ENCODE results near the gene SLC39A13. TPM values are rescaled to one million over a fixed set of nuclear protein-coding genes. Genes with fewer than 3 reads are reported as not detected.

Gene SLC39A13
- 25.8 and 29.2 TPM in 2 replicates for total RNA-seq (2021)
- long read RNA-seq, partial matches to known transcripts = 21 of 129 reads
- long read RNA-seq, other reads (novel, unspliced or antisense) = 107 of 129 reads

GRCh38 chr11:47407746-47408590 is at the start of gene SLC39A13:
Gene SLC39A13 (plus strand): TSS chr11:47408590. CDS start chr11:47410095, 1,505 bp downstream.
- no peak within 1 kb of the TSS for H4K5ac ChIP-seq (ENCODE audit: insufficient read length, low read depth, low read length)
- H2BK12ac ChIP-seq (ENCODE audit: insufficient read length, low read depth, low read length) = no peak within 1 kb of the TSS
- peak within 1 kb of the TSS; percentile 59 for H3K18ac ChIP-seq (ENCODE audit: insufficient read length, low read depth, low read length)
- no peak within 1 kb of the TSS; the same call in 1 of the 2 replicates for H3K14ac ChIP-seq (ENCODE audit: insufficient read depth, low read length)
- H3K79me2 ChIP-seq (ENCODE audit: insufficient read depth, low read length) = no peaks in the 10 kb centered on the region
- H3K4me2 ChIP-seq (ENCODE audit: insufficient read depth, insufficient read length, low read length) = peak within 1 kb of the TSS; percentile 85
- peak within 1 kb of the TSS; percentile 71 for H3K9ac ChIP-seq (ENCODE audit: extremely low read depth, insufficient read length, low read length)
- no peak within 1 kb of the TSS for H3K4ac ChIP-seq (ENCODE audit: low read depth, low read length)
- peak; percentile 88 for TF ChIP-seq CTCF (conservative IDR thresholded peaks at IDR 0.05)
- H3K4me1 Mint-ChIP-seq = peaks cover 15 to 34% of the 10 kb centered on the region in 2 experiments
- no peak within 1 kb of the TSS for H2BK5ac ChIP-seq (ENCODE audit: insufficient read length, low read length)
- no peak within 1 kb of the TSS for H3K56ac ChIP-seq (ENCODE audit: insufficient read length, low read depth, low read length)
- H3K9me3 ChIP-seq (ENCODE audit: control insufficient read depth, low read depth, low read length) = no peaks in the 10 kb centered on the region
- H3T11ph ChIP-seq (ENCODE audit: low read length) = no peak within 1 kb of the TSS
- H3K23ac ChIP-seq (ENCODE audit: insufficient read length, low read depth, low read length) = no peak within 1 kb of the TSS
- H3K27me3 Mint-ChIP-seq (ENCODE audit: low read depth) = no peaks in the 10 kb centered on the region
- WGBS (ENCODE audit: extremely low coverage, insufficient read length, low lambda C conversion rate) = no CpG with 5 or more reads among the region's 70 CpGs
- no peaks in the 10 kb centered on the region for H3K27me3 ChIP-seq (ENCODE audit: insufficient read depth, low read length)
- peak within 1 kb of the TSS; percentile 96 to 97 (median 97) for H3K27ac Mint-ChIP-seq
- H2BK15ac ChIP-seq (ENCODE audit: low read depth, low read length) = no peak within 1 kb of the TSS
- H3K27ac ChIP-seq (ENCODE audit: insufficient read length, low read depth, low read length) = peak within 1 kb of the TSS; percentile 1
- H2BK120ac ChIP-seq (ENCODE audit: low read depth, low read length, poor library complexity, severe bottlenecking) = no peak within 1 kb of the TSS
- H2AK5ac ChIP-seq (ENCODE audit: insufficient read length, low read length) = no peak within 1 kb of the TSS
- no peak within 1 kb of the TSS for H4K8ac ChIP-seq (replicated peaks; ENCODE audit: insufficient read length, low read depth, low read length)
- peaks cover 0 to 4% (median 2%) of the 10 kb centered on the region in 3 experiments; a peak in 2 of 7 replicates for H3K36me3 Mint-ChIP-seq (ENCODE audit: insufficient read depth in 1 of 3, low read depth in 3 of 3)
- H2AFZ ChIP-seq (ENCODE audit: low read length) = no peak within 1 kb of the TSS
- no peak within 1 kb of the TSS for H4K91ac ChIP-seq (ENCODE audit: insufficient read length, low read depth, low read length)
- H3K4me1 ChIP-seq (ENCODE audit: insufficient read depth, low read length) = 0 out of 2 replicates have a peak, but pooled peaks cover 2% of the 10 kb centered on the region
- no peaks in the 10 kb centered on the region for H4K20me1 ChIP-seq (ENCODE audit: control insufficient read depth, insufficient read depth, insufficient read length)
- peak; percentile 96 for DNase-seq
- H2BK20ac ChIP-seq (ENCODE audit: low read depth, low read length, poor library complexity, severe bottlenecking) = no peak within 1 kb of the TSS
- H3K9me3 Mint-ChIP-seq = no peaks in the 10 kb centered on the region; a peak in 1 of 5 replicates
- no peaks in the 10 kb centered on the region for H3K79me1 ChIP-seq (ENCODE audit: insufficient read depth, low read depth, low read length, poor library complexity, severe bottlenecking)
- peaks cover 15% of the 10 kb centered on the region for H3K23me2 ChIP-seq (ENCODE audit: insufficient read length, low read depth, low read length, poor library complexity, severe bottlenecking)
- peak within 1 kb of the TSS; percentile 88 to 94 for H3K4me3 Mint-ChIP-seq
